ENCODE measurements around the gene TSBP1.

DNA sequence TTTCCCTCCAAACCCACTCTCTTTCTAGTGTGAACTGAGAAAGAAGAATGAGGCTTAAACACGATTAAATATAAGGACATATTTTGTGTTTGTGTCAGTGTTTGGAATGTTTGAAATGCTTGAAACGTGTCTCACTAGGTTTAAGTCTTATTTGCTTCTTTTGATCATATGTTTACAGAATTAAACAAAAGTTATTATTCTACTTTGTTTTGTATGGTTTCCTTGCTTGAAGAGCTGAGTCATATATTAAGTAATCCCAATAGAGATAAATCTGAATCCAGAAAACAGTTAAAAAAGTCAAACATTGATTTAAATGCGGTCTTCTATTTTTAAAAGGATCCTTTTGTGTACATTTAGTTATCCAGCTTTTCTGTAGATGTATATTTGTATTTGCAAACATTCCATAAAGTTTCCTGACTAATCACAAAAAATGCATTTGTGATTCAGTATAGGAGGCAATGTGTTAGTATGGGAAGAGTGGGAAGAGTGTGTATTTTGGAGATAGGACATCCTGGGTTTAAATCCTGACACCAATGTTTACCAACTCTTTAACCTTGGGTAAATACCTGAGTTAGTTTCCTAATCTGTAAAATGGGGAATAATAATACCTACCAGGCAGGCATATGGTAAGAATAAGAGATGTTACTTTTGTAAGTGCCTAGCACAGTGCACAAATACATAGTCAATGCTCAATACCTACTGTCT lies 72.9 kb downstream of the TSBP1 start:
- TF ChIP-seq, protein P1, sequence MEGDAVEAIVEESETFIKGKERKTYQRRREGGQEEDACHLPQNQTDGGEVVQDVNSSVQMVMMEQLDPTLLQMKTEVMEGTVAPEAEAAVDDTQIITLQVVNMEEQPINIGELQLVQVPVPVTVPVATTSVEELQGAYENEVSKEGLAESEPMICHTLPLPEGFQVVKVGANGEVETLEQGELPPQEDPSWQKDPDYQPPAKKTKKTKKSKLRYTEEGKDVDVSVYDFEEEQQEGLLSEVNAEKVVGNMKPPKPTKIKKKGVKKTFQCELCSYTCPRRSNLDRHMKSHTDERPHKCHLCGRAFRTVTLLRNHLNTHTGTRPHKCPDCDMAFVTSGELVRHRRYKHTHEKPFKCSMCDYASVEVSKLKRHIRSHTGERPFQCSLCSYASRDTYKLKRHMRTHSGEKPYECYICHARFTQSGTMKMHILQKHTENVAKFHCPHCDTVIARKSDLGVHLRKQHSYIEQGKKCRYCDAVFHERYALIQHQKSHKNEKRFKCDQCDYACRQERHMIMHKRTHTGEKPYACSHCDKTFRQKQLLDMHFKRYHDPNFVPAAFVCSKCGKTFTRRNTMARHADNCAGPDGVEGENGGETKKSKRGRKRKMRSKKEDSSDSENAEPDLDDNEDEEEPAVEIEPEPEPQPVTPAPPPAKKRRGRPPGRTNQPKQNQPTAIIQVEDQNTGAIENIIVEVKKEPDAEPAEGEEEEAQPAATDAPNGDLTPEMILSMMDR (IDR thresholded peaks at IDR 0.05), result no peak
- TF ChIP-seq POLR2A (IDR thresholded peaks at IDR 0.05) (no peak), POLR2AphosphoS5 (IDR thresholded peaks at IDR 0.05) (no peak)
